GM18498 (cell line): ENCODE data around the gene SAA2.
A peak's percentile ranks its signal among the peaks of the same experiment; 100 is the strongest.

Experiments
- ATAC-seq: cut with Tn5 transposase; IDR thresholded peaks from one replicate; pipeline ENCODE4 v1.9.1; 2021; ENCODE audit warnings: mild to moderate bottlenecking, moderate library complexity; ENCODE audit not compliant: unreplicated experiment

The SAA2 gene

GRCh38 chr11:18253233-18253632 lies 4.8 kb upstream of the SAA2 start:
- no peak for ATAC-seq

- peak; percentile 20 for ATAC-seq
These were observed 1.3 kb downstream of the SAA2 start for GRCh38 chr11:18247191-18247581.

GRCh38 chr11:18246379-18247190 lies 1.9 kb downstream of the SAA2 start:
- ATAC-seq, result peak; percentile 90

- no peak for ATAC-seq
These were observed 3.1 kb downstream of the SAA2 start for GRCh38 chr11:18245396-18245795.

- no peak for ATAC-seq
These were observed 4.6 kb downstream of the SAA2 start for GRCh38 chr11:18243783-18244362.

GRCh38 chr11:18239655-18240054 lies 8.8 kb downstream of the SAA2 start:
- ATAC-seq, result no peak

- no peak for ATAC-seq
These were observed 11.7 kb downstream of the SAA2 start, which contains the start of gene SAA4 for GRCh38 chr11:18236664-18237356. SAA4 (minus strand) TSS chr11:18236802; CDS start chr11:18235926, 876 bp downstream.

GRCh38 chr11:18235394-18236334 lies 12.8 kb downstream of the SAA2 start:
- no peak for ATAC-seq

GRCh38 chr11:18233912-18234311 lies 14.6 kb downstream of the SAA2 start:
- no peak for ATAC-seq

- ATAC-seq, result no peak
These were observed 17.6 kb downstream of the SAA2 start for GRCh38 chr11:18230859-18231258.

GRCh38 chr11:18229501-18229900 lies 19.0 kb downstream of the SAA2 start:
- ATAC-seq, result peak; percentile 97

- no peak for ATAC-seq
These were observed 22.6 kb downstream of the SAA2 start for GRCh38 chr11:18225913-18226312.

- no peak for ATAC-seq
These were observed 24.7 kb downstream of the SAA2 start for GRCh38 chr11:18223591-18224387.

- no peak for ATAC-seq
These were observed 25.6 kb downstream of the SAA2 start for GRCh38 chr11:18222814-18223421.

GRCh38 chr11:18221274-18221876 lies 27.1 kb downstream of the SAA2 start:
- ATAC-seq, result no peak

GRCh38 chr11:18209058-18209457 lies 39.4 kb downstream of the SAA2 start:
- ATAC-seq, result no peak

GRCh38 chr11:18204771-18205170 lies 43.7 kb downstream of the SAA2 start:
- no peak for ATAC-seq

GRCh38 chr11:18204220-18204619 lies 44.2 kb downstream of the SAA2 start:
- no peak for ATAC-seq

- no peak for ATAC-seq
These were observed 44.7 kb downstream of the SAA2 start for GRCh38 chr11:18203723-18204122.
